GM12801 (cell line): ENCODE measurements around the gene CPNE8.

Source experiments
- TF ChIP-seq, protein P1 (sequence below): IDR thresholded peaks from one replicate; pipeline ENCODE4 v1.5.1; 2011; ENCODE audit warnings: control low read depth; ENCODE audit not compliant: insufficient read length; ENCODE audit errors: extremely low read depth

Gene CPNE8

DNA sequence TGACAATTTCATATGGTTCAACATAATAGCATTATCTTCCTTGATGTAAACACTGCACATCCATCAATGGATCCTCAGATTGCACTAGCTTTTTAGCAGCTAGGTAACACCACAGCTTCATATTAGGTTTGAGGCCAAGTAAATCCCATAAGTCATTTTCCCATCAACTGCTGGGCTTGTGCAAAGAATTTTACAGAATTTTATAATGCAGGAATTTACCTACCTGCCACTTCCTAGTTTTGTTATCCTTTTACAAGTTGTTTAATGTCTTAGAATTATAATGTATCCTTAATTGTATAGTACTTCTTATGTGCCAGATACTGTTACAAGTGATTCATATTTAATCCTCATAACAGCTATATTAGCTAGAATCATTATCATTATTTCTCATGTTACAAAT, 36.4 kb downstream of the CPNE8 start:
- TF ChIP-seq, protein P1, sequence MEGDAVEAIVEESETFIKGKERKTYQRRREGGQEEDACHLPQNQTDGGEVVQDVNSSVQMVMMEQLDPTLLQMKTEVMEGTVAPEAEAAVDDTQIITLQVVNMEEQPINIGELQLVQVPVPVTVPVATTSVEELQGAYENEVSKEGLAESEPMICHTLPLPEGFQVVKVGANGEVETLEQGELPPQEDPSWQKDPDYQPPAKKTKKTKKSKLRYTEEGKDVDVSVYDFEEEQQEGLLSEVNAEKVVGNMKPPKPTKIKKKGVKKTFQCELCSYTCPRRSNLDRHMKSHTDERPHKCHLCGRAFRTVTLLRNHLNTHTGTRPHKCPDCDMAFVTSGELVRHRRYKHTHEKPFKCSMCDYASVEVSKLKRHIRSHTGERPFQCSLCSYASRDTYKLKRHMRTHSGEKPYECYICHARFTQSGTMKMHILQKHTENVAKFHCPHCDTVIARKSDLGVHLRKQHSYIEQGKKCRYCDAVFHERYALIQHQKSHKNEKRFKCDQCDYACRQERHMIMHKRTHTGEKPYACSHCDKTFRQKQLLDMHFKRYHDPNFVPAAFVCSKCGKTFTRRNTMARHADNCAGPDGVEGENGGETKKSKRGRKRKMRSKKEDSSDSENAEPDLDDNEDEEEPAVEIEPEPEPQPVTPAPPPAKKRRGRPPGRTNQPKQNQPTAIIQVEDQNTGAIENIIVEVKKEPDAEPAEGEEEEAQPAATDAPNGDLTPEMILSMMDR, result no peak

DNA sequence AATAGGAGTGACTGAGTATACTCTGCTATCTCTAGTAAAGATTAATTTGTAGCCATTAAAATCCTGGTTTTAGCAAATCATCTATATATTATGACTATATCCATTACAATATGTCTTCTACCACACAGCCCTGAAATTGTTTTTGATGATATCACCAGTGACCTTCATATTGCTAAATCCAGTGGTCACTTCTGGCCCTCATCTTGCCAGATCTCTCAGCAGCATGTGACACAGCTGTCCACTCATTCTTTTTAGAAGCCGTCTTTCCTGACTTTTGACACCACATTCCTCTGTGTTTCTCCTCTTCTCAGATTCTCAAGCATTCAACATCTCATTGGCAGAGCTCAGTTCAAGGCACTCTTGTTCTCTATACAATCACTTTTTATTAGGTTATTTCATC, 54.9 kb downstream of the CPNE8 start:
- TF ChIP-seq, protein P1, result no peak

- TF ChIP-seq, protein P1, result no peak
These were observed 58.1 kb downstream of the CPNE8 start for GRCh38 chr12:38847247-38847646.

DNA sequence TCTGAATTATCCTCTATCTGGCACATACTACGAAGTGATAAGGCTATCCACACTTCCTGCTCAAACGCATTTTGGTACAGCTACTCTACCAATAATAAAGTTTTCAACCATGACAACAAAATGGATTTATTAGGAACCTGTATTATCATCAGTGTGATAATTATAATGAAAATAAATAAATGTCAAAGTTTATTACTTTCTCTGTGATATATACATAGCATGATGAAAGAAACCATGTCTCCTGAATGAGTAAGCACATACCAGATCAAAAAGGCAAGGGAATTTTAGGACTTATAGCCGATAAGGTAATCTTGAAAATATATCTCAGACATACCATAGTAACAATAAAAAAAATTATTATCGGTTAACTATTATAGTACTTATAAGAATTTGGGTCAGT, 61.1 kb downstream of the CPNE8 start:
- TF ChIP-seq, protein P1, result no peak

GRCh38 chr12:38838056-38838850, 67.1 kb downstream of the CPNE8 start:
- TF ChIP-seq, protein P1, result no peak

GRCh38 chr12:38831715-38832114, 73.7 kb downstream of the CPNE8 start:
- TF ChIP-seq, protein P1, result no peak

DNA sequence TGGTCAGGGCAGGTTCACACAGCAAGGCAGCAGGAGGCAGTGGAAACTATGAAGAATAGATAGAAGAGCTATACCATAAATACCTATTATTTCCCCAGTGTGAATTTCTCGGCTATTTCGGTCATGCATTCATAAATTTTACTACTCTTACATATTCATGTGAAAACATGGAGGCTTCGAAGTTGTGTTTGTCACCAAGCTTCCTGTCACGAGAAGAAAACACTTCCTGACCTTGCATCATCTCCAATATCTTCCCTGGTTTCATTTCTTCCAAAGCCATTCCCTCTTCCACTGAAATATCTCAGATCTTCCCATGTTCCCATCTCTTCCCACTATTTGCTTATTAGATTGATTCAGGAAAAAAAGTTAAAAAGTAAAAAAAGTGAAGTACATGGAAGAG, 80.4 kb downstream of the CPNE8 start:
- TF ChIP-seq, protein P1, result no peak
